ENCODE results near the gene RADX.

The RADX gene

DNA sequence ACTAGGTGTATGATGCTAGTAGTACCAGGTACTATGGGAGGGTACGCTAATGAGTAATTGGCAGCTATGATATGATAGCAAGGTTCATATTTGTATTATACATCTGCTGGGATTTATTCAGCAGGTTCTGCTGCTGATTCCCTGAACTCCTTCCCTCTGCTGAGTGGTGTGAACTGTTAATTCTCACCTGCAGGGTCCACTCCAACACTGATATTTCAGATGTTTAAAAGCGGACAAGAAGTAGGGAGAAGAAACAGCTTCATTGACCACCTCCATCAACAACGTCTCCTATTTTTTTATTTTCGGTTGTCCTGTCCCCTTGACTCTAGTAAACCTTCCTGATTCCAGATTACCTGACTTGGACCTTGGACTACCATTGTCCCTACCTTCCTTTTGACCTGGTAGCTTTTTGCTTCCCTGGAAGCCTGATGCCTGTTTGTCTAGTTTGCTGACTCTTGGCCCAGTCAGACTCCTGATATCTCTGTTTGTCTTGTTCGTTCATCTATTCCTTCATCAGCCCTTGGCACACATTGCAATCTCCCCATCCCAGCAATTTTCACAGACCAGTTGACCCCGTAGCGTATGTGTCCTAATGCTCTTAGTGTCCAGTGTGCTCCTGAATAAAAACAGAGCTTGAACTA lies 80.8 kb downstream of the RADX start:
- TF ChIP-seq, protein P1, sequence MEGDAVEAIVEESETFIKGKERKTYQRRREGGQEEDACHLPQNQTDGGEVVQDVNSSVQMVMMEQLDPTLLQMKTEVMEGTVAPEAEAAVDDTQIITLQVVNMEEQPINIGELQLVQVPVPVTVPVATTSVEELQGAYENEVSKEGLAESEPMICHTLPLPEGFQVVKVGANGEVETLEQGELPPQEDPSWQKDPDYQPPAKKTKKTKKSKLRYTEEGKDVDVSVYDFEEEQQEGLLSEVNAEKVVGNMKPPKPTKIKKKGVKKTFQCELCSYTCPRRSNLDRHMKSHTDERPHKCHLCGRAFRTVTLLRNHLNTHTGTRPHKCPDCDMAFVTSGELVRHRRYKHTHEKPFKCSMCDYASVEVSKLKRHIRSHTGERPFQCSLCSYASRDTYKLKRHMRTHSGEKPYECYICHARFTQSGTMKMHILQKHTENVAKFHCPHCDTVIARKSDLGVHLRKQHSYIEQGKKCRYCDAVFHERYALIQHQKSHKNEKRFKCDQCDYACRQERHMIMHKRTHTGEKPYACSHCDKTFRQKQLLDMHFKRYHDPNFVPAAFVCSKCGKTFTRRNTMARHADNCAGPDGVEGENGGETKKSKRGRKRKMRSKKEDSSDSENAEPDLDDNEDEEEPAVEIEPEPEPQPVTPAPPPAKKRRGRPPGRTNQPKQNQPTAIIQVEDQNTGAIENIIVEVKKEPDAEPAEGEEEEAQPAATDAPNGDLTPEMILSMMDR (conservative IDR thresholded peaks at IDR 0.05), result no peak
- H3K27ac ChIP-seq, result peak overlapping the region; percentile 11; the same call in 1 of the 2 replicates

DNA sequence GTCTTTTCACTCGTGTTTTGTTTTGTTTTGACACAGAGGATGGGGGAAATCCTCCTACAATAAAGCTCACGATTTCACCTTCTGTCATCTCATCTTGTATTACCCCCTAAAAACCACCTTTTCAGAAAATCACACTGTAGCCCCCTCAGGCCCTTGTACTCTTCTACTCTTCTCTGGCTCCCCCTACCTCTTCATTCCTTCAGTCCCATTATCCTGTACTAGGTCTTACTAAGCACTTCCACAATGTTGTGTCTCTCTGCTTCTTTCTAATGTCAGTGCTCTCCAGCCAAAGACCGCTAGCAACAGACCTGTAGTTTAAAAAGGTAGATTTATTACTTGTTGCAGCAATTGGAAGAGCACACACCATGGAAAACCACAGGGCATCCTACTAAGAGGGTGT lies 84.7 kb downstream of the RADX start:
- H3K27ac ChIP-seq, result no peak overlapping the region
- TF ChIP-seq, protein P1 (conservative IDR thresholded peaks at IDR 0.05), result no peak

DNA sequence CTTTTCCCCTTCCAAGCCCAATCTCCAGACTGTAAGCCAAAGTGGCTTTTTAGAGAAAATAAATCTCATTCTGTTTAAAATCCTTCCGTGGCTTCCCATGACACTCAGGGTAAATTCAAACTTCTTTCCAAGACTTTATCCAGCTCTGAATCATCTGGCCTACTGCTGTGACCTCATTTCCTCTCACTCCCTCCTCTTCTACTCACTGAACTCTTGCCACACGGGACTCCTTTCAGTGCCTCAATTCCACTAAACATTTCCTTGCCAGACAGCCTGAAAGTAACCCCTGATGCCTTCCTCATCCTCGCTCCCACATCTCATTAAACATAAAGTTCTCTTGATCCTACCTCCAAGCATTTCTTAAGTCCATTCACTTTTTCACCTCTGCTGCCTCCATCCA lies 86.9 kb downstream of the RADX start:
- H3K27ac ChIP-seq, result no peak overlapping the region

DNA sequence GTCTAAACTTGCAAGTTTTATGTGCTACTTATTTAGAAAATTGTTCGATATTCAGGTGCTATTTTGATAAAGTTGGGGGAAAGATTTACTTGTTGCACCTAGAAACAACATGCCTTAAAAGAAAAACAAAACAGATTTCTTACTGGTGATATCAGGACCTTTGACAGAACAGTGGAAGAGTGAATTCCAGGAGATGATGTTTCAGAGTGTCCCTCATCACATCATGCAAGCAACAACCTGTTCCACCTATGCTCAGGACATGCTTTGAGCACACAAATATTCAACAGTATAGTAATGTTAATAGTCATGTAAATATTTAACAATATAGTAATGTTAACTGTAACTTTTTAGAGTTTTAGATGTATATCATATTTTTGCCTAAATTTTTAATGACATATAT lies 90.9 kb downstream of the RADX start:
- TF ChIP-seq, protein P1 (conservative IDR thresholded peaks at IDR 0.05), result no peak
- no peak overlapping the region for H3K27ac ChIP-seq

More for the DNA sequence above, 86.9 kb downstream of the RADX start:
- TF ChIP-seq, protein P1 (conservative IDR thresholded peaks at IDR 0.05), result no peak

DNA sequence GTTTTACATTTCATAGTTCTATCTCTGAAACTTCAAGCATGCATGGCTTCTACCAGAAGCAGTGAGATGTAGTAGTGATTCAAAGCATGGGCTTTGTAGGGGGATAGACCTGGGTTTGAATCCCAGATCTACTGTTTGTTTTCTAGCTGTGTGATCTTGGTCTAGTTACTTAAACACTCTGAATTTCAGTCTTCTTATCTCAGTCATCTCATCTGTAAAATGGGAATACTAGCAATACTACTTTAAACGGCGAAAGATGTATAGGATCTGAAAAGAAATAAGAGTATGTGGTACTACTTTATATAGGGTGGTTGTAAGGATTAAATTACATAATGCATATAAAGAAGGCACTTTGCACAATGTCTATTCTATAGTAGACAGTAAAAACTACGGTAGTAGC lies 94.7 kb downstream of the RADX start:
- TF ChIP-seq, protein P1 (conservative IDR thresholded peaks at IDR 0.05), result no peak

DNA sequence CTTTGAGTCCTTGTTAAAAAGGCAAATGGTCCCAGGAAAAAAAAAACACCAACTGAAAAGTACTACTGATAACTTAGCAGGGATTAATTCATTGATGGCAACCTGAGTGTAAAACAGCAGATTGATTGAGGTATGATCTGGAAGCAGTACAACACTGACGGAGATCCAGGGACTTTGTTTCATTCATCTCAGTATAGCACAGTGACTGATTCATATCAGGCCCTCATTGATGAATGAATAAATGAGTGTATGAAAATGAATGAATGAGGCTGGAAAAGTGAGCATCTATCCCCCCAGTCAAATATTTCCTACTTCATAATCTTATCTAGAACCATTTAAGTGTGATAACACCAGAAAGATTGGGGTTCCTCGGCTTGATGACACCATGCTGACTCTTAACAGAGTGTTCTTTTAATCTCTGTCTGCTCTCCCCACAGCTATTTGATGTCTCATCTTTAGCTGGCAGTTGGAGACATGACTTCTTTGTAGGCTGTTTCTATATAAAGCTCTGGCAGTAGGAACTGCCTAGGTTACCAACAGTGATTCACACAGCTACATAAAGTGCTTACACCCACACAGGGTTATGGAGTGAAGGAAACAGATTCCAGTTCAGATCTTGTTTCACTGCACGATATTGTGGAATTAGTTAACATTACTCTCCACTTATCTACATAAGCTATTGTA lies 96.1 kb downstream of the RADX start:
- no peak overlapping the region for H3K27ac ChIP-seq

More for the DNA sequence above, 94.7 kb downstream of the RADX start:
- H3K27ac ChIP-seq, result no peak overlapping the region

DNA sequence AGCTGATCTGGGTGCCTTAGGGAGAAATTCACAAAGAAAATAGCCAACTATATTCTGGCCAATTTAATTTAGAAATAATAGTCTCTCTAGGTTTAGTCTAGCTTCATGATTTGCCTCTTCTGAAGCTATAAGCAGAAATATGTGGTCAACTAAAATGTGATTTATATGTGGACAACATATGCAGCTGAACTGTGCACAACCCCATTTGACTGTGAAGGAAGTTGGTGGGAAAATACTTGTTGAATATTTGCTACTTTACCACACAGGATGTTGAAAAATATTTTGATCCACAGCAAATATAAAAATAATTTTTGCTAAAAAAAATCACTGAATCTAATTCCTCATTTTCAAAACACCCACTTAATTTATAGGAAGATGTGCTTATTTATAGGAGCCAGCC lies 99.0 kb downstream of the RADX start:
- TF ChIP-seq, protein P1 (conservative IDR thresholded peaks at IDR 0.05), result no peak
- no peak overlapping the region for H3K27ac ChIP-seq

More for the DNA sequence above, 96.1 kb downstream of the RADX start:
- TF ChIP-seq, protein P1 (conservative IDR thresholded peaks at IDR 0.05), result no peak
